GM21390 (cell line): ENCODE results near the gene PRDM16.

ENCODE experiments used
- ATAC-seq: cut with Tn5 transposase; IDR thresholded peaks from one replicate; pipeline ENCODE4 v1.9.1; 2021; ENCODE audit not compliant: unreplicated experiment

Gene PRDM16

GRCh38 chr1:3120994-3121393 lies 52.0 kb downstream of the PRDM16 start:
- ATAC-seq: no peak

- ATAC-seq: no peak
These were observed 52.6 kb downstream of the PRDM16 start for GRCh38 chr1:3121401-3122210.

- ATAC-seq: no peak
These were observed 53.3 kb downstream of the PRDM16 start for GRCh38 chr1:3122311-3122710.

GRCh38 chr1:3124246-3124645 lies 55.2 kb downstream of the PRDM16 start:
- ATAC-seq: no peak

GRCh38 chr1:3125078-3125477 lies 56.1 kb downstream of the PRDM16 start:
- no peak for ATAC-seq

- no peak for ATAC-seq
These were observed 56.8 kb downstream of the PRDM16 start for GRCh38 chr1:3125546-3126368.

GRCh38 chr1:3126756-3127678 lies 58.0 kb downstream of the PRDM16 start:
- no peak for ATAC-seq

- ATAC-seq: no peak
These were observed 58.7 kb downstream of the PRDM16 start for GRCh38 chr1:3127738-3128137.

GRCh38 chr1:3128431-3129132 lies 59.6 kb downstream of the PRDM16 start:
- no peak for ATAC-seq

GRCh38 chr1:3129133-3129490 lies 60.1 kb downstream of the PRDM16 start:
- ATAC-seq: no peak

- ATAC-seq: no peak
These were observed 61.3 kb downstream of the PRDM16 start for GRCh38 chr1:3130268-3130667.

GRCh38 chr1:3132660-3133059 lies 63.7 kb downstream of the PRDM16 start:
- ATAC-seq: no peak

GRCh38 chr1:3133686-3134085 lies 64.7 kb downstream of the PRDM16 start:
- ATAC-seq: no peak

- ATAC-seq: no peak
These were observed 65.5 kb downstream of the PRDM16 start for GRCh38 chr1:3134381-3135072.

GRCh38 chr1:3135073-3135702 lies 66.2 kb downstream of the PRDM16 start:
- no peak for ATAC-seq

- ATAC-seq: no peak
These were observed 66.9 kb downstream of the PRDM16 start for GRCh38 chr1:3135744-3136455.

- ATAC-seq: no peak
These were observed 67.5 kb downstream of the PRDM16 start for GRCh38 chr1:3136532-3136931.

GRCh38 chr1:3137111-3138100 lies 68.4 kb downstream of the PRDM16 start:
- ATAC-seq: no peak
